H54 (cell line): ENCODE data around the gene ATCAY.

Experiments
- DNase-seq: peaks from one replicate; pipeline ENCODE4 v3.0.0; 2011; ENCODE audit warnings: low spot score, mixed read lengths; ENCODE audit not compliant: insufficient read length
- FAIRE-seq: peaks from 3 replicates; lab custom pipeline; 2011; peaks lifted over from hg19 to GRCh38; lab: Jason Lieb, UNC
- POLR2A ChIP-seq: IDR thresholded peaks from 2 replicates; pipeline ENCODE4 v1.6.1; 2011; ENCODE audit warnings: low read depth, mild to moderate bottlenecking, low read length

Gene ATCAY

GRCh38 chr19:3975637-3976087, 95.2 kb downstream of the ATCAY start:
- no peak for TF ChIP-seq POLR2A
- DNase-seq (no peak), FAIRE-seq (no peak)

- FAIRE-seq = no peak
- no peak for DNase-seq
- no peak for TF ChIP-seq POLR2A
Observed at GRCh38 chr19:3976495-3977241, 96.2 kb downstream of the ATCAY start.
